HepG2 (cell line): Measurements from ENCODE around the gene NUAK1.

Experiments
- EZH2 ChIP-seq: conservative IDR thresholded peaks from 2 replicates; pipeline ENCODE4 v1.6.1; 2012; ENCODE audit warnings: mild to moderate bottlenecking, low read depth, low read length, moderate library complexity
- IKZF4 ChIP-seq: sonication (generic); formaldehyde crosslinking; IDR thresholded peaks from 2 replicates; pipeline ENCODE4 v1.5.1; 2020; ENCODE audit warnings: borderline replicate concordance, mild to moderate bottlenecking, low read depth, missing genetic modification reagents; ENCODE audit errors: not compliant biosample characterization
- MAFK ChIP-seq, 2 experiments: IDR thresholded peaks in 1 of 2; conservative IDR thresholded peaks in 1 of 2; 2 replicates each; pipeline ENCODE4 v1.6.1; 2011; ENCODE audit warnings: improper control_type of control experiment in 2 of 2, low read length in 2 of 2
- MYC ChIP-seq: sonication (generic); formaldehyde crosslinking; IDR thresholded peaks from 2 replicates; pipeline ENCODE4 v1.9.0; 2021; ENCODE audit warnings: missing genetic modification reagents, borderline replicate concordance
- PTBP1 ChIP-seq: fragments of 200-400 bp; formaldehyde crosslinking; IDR thresholded peaks from 2 replicates; pipeline ENCODE4 v1.6.1; 2018; ENCODE audit warnings: low read length, low read depth; ENCODE audit not compliant: poor library complexity, severe bottlenecking
- SNRNP70 ChIP-seq: fragments of 200-400 bp; formaldehyde crosslinking; IDR thresholded peaks from 2 replicates; pipeline ENCODE4 v1.6.1; 2017; ENCODE audit warnings: mild to moderate bottlenecking, low read depth, low read length, moderate library complexity
- SP1 ChIP-seq, 2 experiments: fragments of 450-650 bp in 1 of 2; sonication (generic) in 1 of 2; formaldehyde crosslinking in 1 of 2; IDR thresholded peaks; 2 replicates each; pipeline versions ENCODE4 v1.4.0 to v1.6.1; 2016 to 2020; ENCODE audit warnings: missing genetic modification reagents in 1 of 2
- TBX2 ChIP-seq: sonication (generic); formaldehyde crosslinking; IDR thresholded peaks from 2 replicates; pipeline ENCODE4 v1.5.0; 2020; ENCODE audit warnings: missing genetic modification reagents, mild to moderate bottlenecking, borderline replicate concordance
- ZFP36 ChIP-seq: fragments of 150-350 bp; IDR thresholded peaks from 2 replicates; pipeline ENCODE4 v1.6.1; 2018; ENCODE audit warnings: borderline replicate concordance, low read length, low read depth; ENCODE audit not compliant: partially characterized antibody
- ZNF383 ChIP-seq: sonication (generic); formaldehyde crosslinking; IDR thresholded peaks from 2 replicates; pipeline ENCODE4 v1.4.0; 2020; ENCODE audit warnings: missing genetic modification reagents, mild to moderate bottlenecking, borderline replicate concordance
- TF ChIP-seq, protein P1 (sequence below): sonication (generic); formaldehyde crosslinking; IDR thresholded peaks from 2 replicates; pipeline ENCODE4 v1.4.0; 2020; ENCODE audit warnings: missing genetic modification reagents, borderline replicate concordance
- TF ChIP-seq, protein P2 (sequence below): sonication (generic); formaldehyde crosslinking; IDR thresholded peaks from 2 replicates; pipeline ENCODE4 v1.4.0; 2020; ENCODE audit warnings: missing genetic modification reagents

DNA sequence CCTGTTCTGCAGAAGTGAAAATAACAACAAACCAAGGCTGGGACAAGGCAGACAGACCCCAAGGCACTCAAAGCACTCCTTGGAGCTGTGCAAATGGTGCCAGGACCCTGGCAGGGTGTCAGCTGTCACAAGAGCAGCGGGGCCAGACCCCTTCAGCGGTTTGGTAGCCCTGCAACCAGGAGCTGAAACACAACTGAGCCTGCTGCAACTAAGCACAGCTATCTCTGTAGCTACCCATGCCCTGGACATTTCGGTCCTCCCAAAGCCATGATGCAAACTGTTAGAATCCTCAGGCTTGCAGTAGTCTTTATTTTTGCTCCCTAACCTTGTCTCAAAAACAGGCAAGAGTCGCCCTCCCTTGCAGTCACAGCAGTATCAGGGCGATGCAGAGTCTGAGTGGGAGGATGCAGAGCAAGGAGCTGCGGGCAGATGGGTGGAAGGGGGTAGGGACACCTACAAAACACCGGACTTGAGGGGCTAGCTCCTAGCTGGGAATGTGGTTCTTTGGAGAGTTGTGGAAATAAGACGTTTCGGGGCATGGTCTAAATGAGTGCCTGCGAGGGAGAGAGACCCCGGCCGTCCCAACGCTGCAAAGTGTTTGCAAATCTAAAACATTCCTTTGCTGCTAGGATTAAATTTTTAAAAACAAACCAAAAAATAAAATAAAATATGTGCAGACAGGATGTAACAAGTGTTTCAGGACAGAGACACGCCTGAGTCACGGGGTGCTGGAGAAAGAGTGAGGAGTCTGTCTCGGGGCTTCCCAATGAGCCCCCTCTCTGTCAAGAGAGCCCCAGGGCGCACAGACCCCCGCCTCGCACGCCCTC lies 1.0 kb downstream of the NUAK1 start:
- no peak for TF ChIP-seq SP1 (IDR thresholded peaks at IDR 0.05)
- no peak for TF ChIP-seq SP1 (CRISPR knock-in tag; IDR thresholded peaks at IDR 0.05)
- TF ChIP-seq IKZF4 = no peak
- no peak for TF ChIP-seq MAFK (conservative IDR thresholded peaks at IDR 0.05 in 1 of 2, IDR thresholded peaks at IDR 0.05 in 1 of 2; ENCODE audit: low read length in 2 of 2)
- no peak for TF ChIP-seq PTBP1
- TF ChIP-seq, protein P1, sequence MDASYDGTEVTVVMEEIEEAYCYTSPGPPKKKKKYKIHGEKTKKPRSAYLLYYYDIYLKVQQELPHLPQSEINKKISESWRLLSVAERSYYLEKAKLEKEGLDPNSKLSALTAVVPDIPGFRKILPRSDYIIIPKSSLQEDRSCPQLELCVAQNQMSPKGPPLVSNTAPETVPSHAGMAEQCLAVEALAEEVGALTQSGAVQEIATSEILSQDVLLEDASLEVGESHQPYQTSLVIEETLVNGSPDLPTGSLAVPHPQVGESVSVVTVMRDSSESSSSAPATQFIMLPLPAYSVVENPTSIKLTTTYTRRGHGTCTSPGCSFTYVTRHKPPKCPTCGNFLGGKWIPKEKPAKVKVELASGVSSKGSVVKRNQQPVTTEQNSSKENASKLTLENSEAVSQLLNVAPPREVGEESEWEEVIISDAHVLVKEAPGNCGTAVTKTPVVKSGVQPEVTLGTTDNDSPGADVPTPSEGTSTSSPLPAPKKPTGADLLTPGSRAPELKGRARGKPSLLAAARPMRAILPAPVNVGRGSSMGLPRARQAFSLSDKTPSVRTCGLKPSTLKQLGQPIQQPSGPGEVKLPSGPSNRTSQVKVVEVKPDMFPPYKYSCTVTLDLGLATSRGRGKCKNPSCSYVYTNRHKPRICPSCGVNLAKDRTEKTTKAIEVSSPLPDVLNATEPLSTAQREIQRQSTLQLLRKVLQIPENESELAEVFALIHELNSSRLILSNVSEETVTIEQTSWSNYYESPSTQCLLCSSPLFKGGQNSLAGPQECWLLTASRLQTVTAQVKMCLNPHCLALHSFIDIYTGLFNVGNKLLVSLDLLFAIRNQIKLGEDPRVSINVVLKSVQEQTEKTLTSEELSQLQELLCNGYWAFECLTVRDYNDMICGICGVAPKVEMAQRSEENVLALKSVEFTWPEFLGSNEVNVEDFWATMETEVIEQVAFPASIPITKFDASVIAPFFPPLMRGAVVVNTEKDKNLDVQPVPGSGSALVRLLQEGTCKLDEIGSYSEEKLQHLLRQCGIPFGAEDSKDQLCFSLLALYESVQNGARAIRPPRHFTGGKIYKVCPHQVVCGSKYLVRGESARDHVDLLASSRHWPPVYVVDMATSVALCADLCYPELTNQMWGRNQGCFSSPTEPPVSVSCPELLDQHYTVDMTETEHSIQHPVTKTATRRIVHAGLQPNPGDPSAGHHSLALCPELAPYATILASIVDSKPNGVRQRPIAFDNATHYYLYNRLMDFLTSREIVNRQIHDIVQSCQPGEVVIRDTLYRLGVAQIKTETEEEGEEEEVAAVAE (CRISPR knock-in tag) = no peak
- no peak for TF ChIP-seq ZNF383 (CRISPR knock-in tag)
- no peak for TF ChIP-seq SNRNP70
- TF ChIP-seq TBX2 (CRISPR knock-in tag) = no peak
- no peak for TF ChIP-seq MYC (CRISPR knock-in tag)
- no peak for TF ChIP-seq EZH2
- TF ChIP-seq, protein P2, sequence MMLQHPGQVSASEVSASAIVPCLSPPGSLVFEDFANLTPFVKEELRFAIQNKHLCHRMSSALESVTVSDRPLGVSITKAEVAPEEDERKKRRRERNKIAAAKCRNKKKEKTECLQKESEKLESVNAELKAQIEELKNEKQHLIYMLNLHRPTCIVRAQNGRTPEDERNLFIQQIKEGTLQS (CRISPR knock-in tag) = no peak
- TF ChIP-seq ZFP36 = no peak
